Astrocyte (in vitro differentiated cells and primary cell): ENCODE data around the gene BCOR.

Experiments
- CTCF ChIP-seq: IDR thresholded peaks from 2 replicates; pipeline ENCODE4 v1.5.1; 2011; ENCODE audit warnings: low read depth, mild to moderate bottlenecking, inconsistent platforms, low read length, moderate library complexity; ENCODE audit not compliant: insufficient read depth
- EZH2 ChIP-seq: IDR thresholded peaks from 2 replicates; pipeline ENCODE4 v1.6.1; 2012; ENCODE audit warnings: mild to moderate bottlenecking, low read length, inconsistent platforms; ENCODE audit not compliant: insufficient read depth

- TF ChIP-seq CTCF (no peak), EZH2 (no peak)
These were observed 35.0 kb upstream of the BCOR start for GRCh38 chrX:40132751-40133150.
